ENCODE data around the gene RPS27. TPM values are rescaled to one million over a fixed set of nuclear protein-coding genes. Genes with fewer than 3 reads are reported as not detected.
"Not testable (repeated sequence)": the region's sequence is repeated elsewhere in the genome, so short reads cannot be mapped to it uniquely, and the experiment has no call there.

Gene RPS27
- total RNA-seq, 4 donors from 2014 or later: 2,032 to 3,294 (median 2,297) TPM

GRCh38 chr1:154014154-154014907 is 23.8 kb downstream of the RPS27 start:
- no peak for DNase-seq
- 89 to 93% methylated on average over 3 of the region's 3 CpGs for WGBS, 2 donors
- intact Hi-C loops (cut with DNase I): no loop called here

GRCh38 chr1:154019269-154019668 is 28.7 kb downstream of the RPS27 start:
- no peaks in the 10 kb centered on the region for H3K9me3 ChIP-seq
- no peak overlapping the region for H3K27ac ChIP-seq
- 72 to 73% methylated on average over 4 of the region's 4 CpGs for WGBS, 2 donors
- no peaks in the 10 kb centered on the region for H3K36me3 ChIP-seq
- no peak for DNase-seq
- intact Hi-C loops (cut with DNase I): no loop called here
- H3K4me1 ChIP-seq: no peaks in the 10 kb centered on the region
- no peak overlapping the region for H3K4me3 ChIP-seq (replicated peaks in 1 of 3)
- no peaks in the 10 kb centered on the region for H3K27me3 ChIP-seq
- no peak for TF ChIP-seq POLR2A (IDR thresholded peaks at IDR 0.05)
- TF ChIP-seq CTCF (IDR thresholded peaks at IDR 0.05): no peak

More at GRCh38 chr1:154014154-154014907, 23.8 kb downstream of the RPS27 start:
- H3K27me3 ChIP-seq: no peaks in the 10 kb centered on the region
- no peaks in the 10 kb centered on the region for H3K9me3 ChIP-seq
- no peaks in the 10 kb centered on the region for H3K36me3 ChIP-seq
- H3K4me1 ChIP-seq: no peaks in the 10 kb centered on the region
- TF ChIP-seq CTCF (IDR thresholded peaks at IDR 0.05): no peak
- H3K27ac ChIP-seq: no peak overlapping the region
- H3K4me3 ChIP-seq (replicated peaks in 1 of 3): no peak overlapping the region

- DNase-seq: no peak
- H3K27me3 ChIP-seq: no peaks in the 10 kb centered on the region
- H3K9me3 ChIP-seq: no peaks in the 10 kb centered on the region
- 82 to 85% methylated on average over 1 of the region's 1 CpG for WGBS, 2 donors
- no peaks in the 10 kb centered on the region for H3K36me3 ChIP-seq
- no peak overlapping the region for H3K27ac ChIP-seq
- no peak overlapping the region for H3K4me3 ChIP-seq (replicated peaks in 1 of 3)
- H3K4me1 ChIP-seq: no peaks in the 10 kb centered on the region
- TF ChIP-seq POLR2A (IDR thresholded peaks at IDR 0.05) (no peak), CTCF (IDR thresholded peaks at IDR 0.05) (no peak)
- intact Hi-C loops (cut with DNase I): no loop called here
These were observed 29.4 kb downstream of the RPS27 start for GRCh38 chr1:154019940-154020339.

GRCh38 chr1:154033697-154034096 is 43.1 kb downstream of the RPS27 start:
- H3K4me3 ChIP-seq (replicated peaks in 1 of 3); H3K4me1 ChIP-seq; DNase-seq; H3K9me3 ChIP-seq; H3K27me3 ChIP-seq; H3K36me3 ChIP-seq; H3K27ac ChIP-seq; intact Hi-C loops (cut with DNase I): not testable (repeated sequence)
- 86 to 97% methylated on average over 1 of the region's 1 CpG for WGBS, 2 donors

Small RNA genes lying within 50 kb of the gene (microRNA-seq; reads per million reads assigned to microRNA genes)
- gene MIR6737: not detected

Small RNA genes lying within 50 kb of the gene (small RNA-seq; reads per million reads assigned to genes)
- gene MIR6737: not detected
- not detected for gene RNU6-179P

Other genes with a start within 250 kb of the RPS27 start
- 10 to 100 TPM; 14.4 to 32.5 (median 23.2) TPM for gene SLC27A3, start 215.4 kb upstream of the RPS27 start, total RNA-seq
- gene GATAD2B, start 67.8 kb upstream of the RPS27 start, total RNA-seq: 10 to 100 TPM; 20.1 to 28.8 (median 21.5) TPM
- 10 to 100 TPM; 28.9 to 63.7 (median 44.8) TPM for gene DENND4B, start 44.0 kb upstream of the RPS27 start, total RNA-seq
- 10 to 100 TPM; 11.4 to 22.5 (median 18.1) TPM for gene CRTC2, start 32.1 kb upstream of the RPS27 start, total RNA-seq
- gene SLC39A1, start 27.2 kb upstream of the RPS27 start, total RNA-seq: 100 to 1,000 TPM in 2 of 4 donors, 10 to 100 TPM in 2; 90.4 to 109 (median 99.5) TPM
- 10 to 100 TPM in 3 of 4 donors, 1 to 10 TPM in 1; 6.6 to 23.1 (median 17.0) TPM for gene CREB3L4, start 22.9 kb upstream of the RPS27 start, total RNA-seq
- gene JTB, start 13.1 kb upstream of the RPS27 start, total RNA-seq: 100 to 1,000 TPM; 173 to 393 (median 247) TPM
- gene RAB13, start 4.4 kb upstream of the RPS27 start, total RNA-seq: 10 to 100 TPM; 30.6 to 48.2 (median 38.1) TPM
- under 1 TPM in 3 of 4 donors, not detected in 1; 0.13 to 0.38 (median 0.22) TPM for gene NUP210L, start 164.3 kb downstream of the RPS27 start, total RNA-seq
- 100 to 1,000 TPM; 227 to 352 (median 298) TPM for gene TPM3, start 201.3 kb downstream of the RPS27 start, total RNA-seq
- gene CFAP141, start 215.6 kb downstream of the RPS27 start, total RNA-seq: not detected
- gene UBAP2L, start 230.2 kb downstream of the RPS27 start, total RNA-seq: 100 to 1,000 TPM in 2 of 4 donors, 10 to 100 TPM in 2; 57.8 to 102 (median 88.8) TPM

Data from thyroid gland (tissue), 4 donors.